Mesothelial cell of epicardium (in vitro differentiated cells): Measurements from ENCODE around the gene UBE2R2. TPM values are rescaled to one million over a fixed set of nuclear protein-coding genes. Genes with fewer than 3 reads are reported as not detected.
"Not testable (repeated sequence)": the region's sequence is repeated elsewhere in the genome, so short reads cannot be mapped to it uniquely, and the experiment has no call there.

Source experiments
- DNase-seq, 2 experiments: peaks; one replicate each; pipeline ENCODE4 v3.0.0; 2021; ENCODE audit warnings: low spot score in 2 of 2; ENCODE audit not compliant: unreplicated experiment in 2 of 2
- H3K27ac Mint-ChIP-seq: 2 replicates; pipeline ENCODE4 v1.8.0; 2021; ENCODE audit warnings: mixed read lengths
- H3K27me3 Mint-ChIP-seq: 2 replicates; pipeline ENCODE4 v1.8.0; 2021; ENCODE audit warnings: low read depth, mixed read lengths
- H3K36me3 Mint-ChIP-seq: 2 replicates; pipeline ENCODE4 v1.8.0; 2021; ENCODE audit warnings: mixed read lengths
- H3K4me1 Mint-ChIP-seq: 2 replicates; pipeline ENCODE4 v1.8.0; 2021; ENCODE audit warnings: mixed read lengths
- H3K4me3 Mint-ChIP-seq: 2 replicates; pipeline ENCODE4 v1.8.0; 2021; ENCODE audit warnings: mild to moderate bottlenecking, moderate library complexity, mixed read lengths
- H3K9me3 Mint-ChIP-seq: 2 replicates; pipeline ENCODE4 v1.8.0; 2021; ENCODE audit warnings: mixed read lengths
- total RNA-seq: library from RNA; stranded (reverse); gene quantifications from 3 replicates; pipeline ENCODE4 v1.2.1, GENCODE V29; 2021
- TF ChIP-seq, protein P1 (sequence below): fragments of 200-600 bp; sonication (generic); IDR thresholded peaks from one replicate; pipeline ENCODE4 v1.5.0; 2021; ENCODE audit warnings: antibody characterized with exemption; ENCODE audit not compliant: unreplicated experiment

UBE2R2 gene
- total RNA-seq, 1 donor from 2014 or later, result 59.9 TPM

DNA sequence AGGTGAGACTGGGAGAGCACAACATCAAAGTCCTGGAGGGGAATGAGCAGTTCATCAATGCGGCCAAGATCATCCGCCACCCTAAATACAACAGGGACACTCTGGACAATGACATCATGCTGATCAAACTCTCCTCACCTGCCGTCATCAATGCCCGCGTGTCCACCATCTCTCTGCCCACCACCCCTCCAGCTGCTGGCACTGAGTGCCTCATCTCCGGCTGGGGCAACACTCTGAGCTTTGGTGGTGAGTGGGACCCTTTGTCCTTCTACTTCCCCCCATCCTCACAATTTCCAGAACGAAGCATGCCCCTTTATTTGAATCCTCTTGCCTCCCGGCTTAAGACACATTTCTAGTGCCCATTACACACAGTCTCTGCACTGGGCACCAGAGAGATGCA lies 19.1 kb upstream of the UBE2R2 start:
- DNase-seq, result no peak
- H3K27ac Mint-ChIP-seq, result no peak overlapping the region
- H3K4me3 Mint-ChIP-seq, result no peak overlapping the region
- peaks cover 2% of the 10 kb centered on the region for H3K36me3 Mint-ChIP-seq
- H3K4me1 Mint-ChIP-seq, result no peaks in the 10 kb centered on the region
- peaks cover 4% of the 10 kb centered on the region for H3K9me3 Mint-ChIP-seq
- TF ChIP-seq, protein P1, sequence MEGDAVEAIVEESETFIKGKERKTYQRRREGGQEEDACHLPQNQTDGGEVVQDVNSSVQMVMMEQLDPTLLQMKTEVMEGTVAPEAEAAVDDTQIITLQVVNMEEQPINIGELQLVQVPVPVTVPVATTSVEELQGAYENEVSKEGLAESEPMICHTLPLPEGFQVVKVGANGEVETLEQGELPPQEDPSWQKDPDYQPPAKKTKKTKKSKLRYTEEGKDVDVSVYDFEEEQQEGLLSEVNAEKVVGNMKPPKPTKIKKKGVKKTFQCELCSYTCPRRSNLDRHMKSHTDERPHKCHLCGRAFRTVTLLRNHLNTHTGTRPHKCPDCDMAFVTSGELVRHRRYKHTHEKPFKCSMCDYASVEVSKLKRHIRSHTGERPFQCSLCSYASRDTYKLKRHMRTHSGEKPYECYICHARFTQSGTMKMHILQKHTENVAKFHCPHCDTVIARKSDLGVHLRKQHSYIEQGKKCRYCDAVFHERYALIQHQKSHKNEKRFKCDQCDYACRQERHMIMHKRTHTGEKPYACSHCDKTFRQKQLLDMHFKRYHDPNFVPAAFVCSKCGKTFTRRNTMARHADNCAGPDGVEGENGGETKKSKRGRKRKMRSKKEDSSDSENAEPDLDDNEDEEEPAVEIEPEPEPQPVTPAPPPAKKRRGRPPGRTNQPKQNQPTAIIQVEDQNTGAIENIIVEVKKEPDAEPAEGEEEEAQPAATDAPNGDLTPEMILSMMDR, result no peak
- peaks cover 43% of the 10 kb centered on the region for H3K27me3 Mint-ChIP-seq

DNA sequence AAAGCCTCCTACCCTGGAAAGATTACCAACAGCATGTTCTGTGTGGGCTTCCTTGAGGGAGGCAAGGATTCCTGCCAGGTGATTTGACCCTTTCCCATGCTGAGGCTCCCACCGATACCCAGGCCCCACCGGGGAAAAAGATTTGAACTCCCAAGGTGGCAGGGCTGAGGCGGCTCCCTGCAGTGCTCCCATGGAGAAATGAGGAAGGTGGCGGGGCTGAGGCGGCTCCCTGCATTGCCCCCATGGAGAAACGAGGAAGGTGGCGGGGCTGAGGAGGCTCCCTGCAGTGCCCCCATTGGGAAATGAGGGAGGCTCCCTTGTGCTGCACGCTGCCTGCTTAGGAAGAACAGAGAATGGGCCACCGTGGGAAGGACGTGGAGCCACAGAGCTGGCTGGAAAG lies 18.4 kb upstream of the UBE2R2 start:
- peaks cover 2% of the 10 kb centered on the region for H3K36me3 Mint-ChIP-seq
- H3K4me3 Mint-ChIP-seq, result no peak overlapping the region
- no peak overlapping the region for H3K27ac Mint-ChIP-seq
- no peaks in the 10 kb centered on the region for H3K4me1 Mint-ChIP-seq
- peaks cover 4% of the 10 kb centered on the region for H3K9me3 Mint-ChIP-seq
- peaks cover 49% of the 10 kb centered on the region for H3K27me3 Mint-ChIP-seq
- TF ChIP-seq, protein P1, result no peak
- no peak for DNase-seq

- Mint-ChIP-seq H3K36me3 (peaks cover 2% of the 10 kb centered on the region), H3K9me3 (peaks cover 4% of the 10 kb centered on the region), H3K4me3 (no peak overlapping the region), H3K27me3 (peaks cover 42% of the 10 kb centered on the region), H3K4me1 (no peaks in the 10 kb centered on the region), H3K27ac (no peak overlapping the region)
- TF ChIP-seq, protein P1, result no peak
- DNase-seq, result no peak
Observed at GRCh38 chr9:33799928-33800704, 16.8 kb upstream of the UBE2R2 start.

GRCh38 chr9:33800886-33801285 lies 16.1 kb upstream of the UBE2R2 start:
- peaks cover 4% of the 10 kb centered on the region for H3K9me3 Mint-ChIP-seq
- peaks cover 2% of the 10 kb centered on the region for H3K36me3 Mint-ChIP-seq
- H3K27me3 Mint-ChIP-seq, result peaks cover 37% of the 10 kb centered on the region
- no peak overlapping the region for H3K27ac Mint-ChIP-seq
- H3K4me3 Mint-ChIP-seq, result no peak overlapping the region
- no peak for DNase-seq
- H3K4me1 Mint-ChIP-seq, result no peaks in the 10 kb centered on the region
- TF ChIP-seq, protein P1, result no peak

DNA sequence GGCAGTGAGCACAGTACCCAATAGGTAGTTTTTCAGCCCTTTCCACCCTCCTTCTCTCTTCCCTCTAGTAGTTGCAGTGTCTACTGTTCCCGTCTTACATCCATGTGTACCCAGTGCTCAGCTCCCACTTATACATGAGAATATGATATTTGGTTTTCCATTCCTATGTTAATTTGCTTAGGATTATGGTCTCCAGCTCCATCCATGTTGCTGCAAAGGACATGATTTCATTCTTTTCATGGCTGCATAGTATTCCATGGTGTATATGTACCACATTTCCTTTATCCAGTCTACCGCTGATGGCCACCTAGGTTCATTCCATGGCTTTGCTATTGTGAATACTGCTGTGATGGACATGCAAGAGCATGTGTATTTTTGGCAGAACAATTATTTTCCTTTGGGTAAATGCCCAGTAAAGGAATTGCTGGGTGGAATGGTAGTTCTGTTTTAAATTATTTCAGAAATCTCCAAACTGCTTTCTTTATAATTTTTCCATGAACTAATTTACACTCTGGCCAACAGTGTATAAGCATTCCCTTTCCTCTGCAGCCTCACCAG lies 14.9 kb upstream of the UBE2R2 start:
- not testable (repeated sequence) for H3K4me3 Mint-ChIP-seq, H3K36me3 Mint-ChIP-seq, H3K4me1 Mint-ChIP-seq, H3K9me3 Mint-ChIP-seq, H3K27ac Mint-ChIP-seq, DNase-seq
- peaks cover 32% of the 10 kb centered on the region for H3K27me3 Mint-ChIP-seq

DNA sequence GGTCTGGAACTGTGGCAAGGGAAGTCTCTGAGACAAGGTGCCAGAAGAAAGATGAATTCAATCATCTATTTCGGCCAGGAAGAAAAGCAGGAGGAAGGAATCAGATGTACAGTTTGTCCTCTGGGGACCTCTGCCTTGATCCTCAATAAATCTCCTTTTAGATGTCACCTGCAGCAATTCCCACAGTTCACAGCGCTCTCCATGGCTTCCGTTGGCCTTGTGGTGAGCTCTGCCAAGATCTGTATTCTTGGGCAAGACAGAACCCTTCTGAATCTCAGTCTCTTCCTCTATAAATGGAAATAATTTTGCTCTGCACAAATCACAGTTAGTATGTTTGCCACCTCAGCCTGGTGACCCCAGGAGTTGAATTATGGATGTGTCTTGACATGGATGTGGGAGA lies 12.8 kb upstream of the UBE2R2 start:
- not testable (repeated sequence) for H3K36me3 Mint-ChIP-seq, H3K4me3 Mint-ChIP-seq, H3K4me1 Mint-ChIP-seq, H3K9me3 Mint-ChIP-seq, DNase-seq, H3K27ac Mint-ChIP-seq
- peaks cover 17% of the 10 kb centered on the region for H3K27me3 Mint-ChIP-seq

DNA sequence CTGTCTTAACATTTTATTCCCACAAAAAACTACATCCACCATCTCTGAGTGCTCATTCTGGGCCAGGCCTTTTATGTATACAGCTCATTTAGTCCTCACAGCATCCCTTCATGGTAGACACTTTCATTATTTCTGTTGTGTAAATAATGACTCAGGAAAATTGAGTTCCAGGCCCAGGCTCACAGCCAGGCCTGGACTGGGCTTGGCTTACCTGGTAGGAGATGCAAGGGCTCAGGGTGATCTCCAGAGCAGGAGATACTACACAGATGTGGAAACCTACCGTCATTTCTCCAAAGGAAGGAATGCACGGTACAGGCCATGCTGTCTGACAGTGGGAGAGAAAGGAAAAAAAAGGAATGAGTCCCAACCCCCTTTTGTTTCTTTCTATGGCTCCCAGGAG lies 9.8 kb upstream of the UBE2R2 start:
- not testable (repeated sequence) for H3K36me3 Mint-ChIP-seq, H3K27ac Mint-ChIP-seq, H3K9me3 Mint-ChIP-seq, DNase-seq, H3K4me3 Mint-ChIP-seq, H3K4me1 Mint-ChIP-seq
- peaks cover 10% of the 10 kb centered on the region for H3K27me3 Mint-ChIP-seq

GRCh38 chr9:33808979-33809322 lies 8.0 kb upstream of the UBE2R2 start:
- not testable (repeated sequence) for H3K36me3 Mint-ChIP-seq, H3K4me1 Mint-ChIP-seq, H3K27ac Mint-ChIP-seq, DNase-seq, H3K9me3 Mint-ChIP-seq, H3K27me3 Mint-ChIP-seq, H3K4me3 Mint-ChIP-seq
